HG02588 (cell line): ENCODE data around the gene HACD3.

Experiments
- ATAC-seq: cut with Tn5 transposase; IDR thresholded peaks from one replicate; pipeline ENCODE4 v1.9.1; 2021; ENCODE audit warnings: mild to moderate bottlenecking, moderate library complexity; ENCODE audit not compliant: unreplicated experiment

Gene HACD3

GRCh38 chr15:65530318-65531111 is at the start of gene HACD3:
TSS of gene HACD3 (plus strand) at chr15:65530463. CDS start at chr15:65530632, 169 bp downstream.
- peak; percentile 79 for ATAC-seq

GRCh38 chr15:65484876-65485275 is 45.4 kb upstream of the HACD3 start:
- ATAC-seq = no peak

- no peak for ATAC-seq
Observed at GRCh38 chr15:65494076-65494475, 36.2 kb upstream of the HACD3 start.

GRCh38 chr15:65509321-65509720 is 20.9 kb upstream of the HACD3 start:
- ATAC-seq = no peak

- no peak for ATAC-seq
Observed at GRCh38 chr15:65512189-65512588, 18.1 kb upstream of the HACD3 start.

GRCh38 chr15:65512807-65513416 is 17.4 kb upstream of the HACD3 start:
- ATAC-seq = no peak

GRCh38 chr15:65516997-65517865 is 13.0 kb upstream of the HACD3 start, which contains the start of gene DPP8:
TSS of gene DPP8 (minus strand) at chr15:65517689. CDS start at chr15:65512553, 5,136 bp downstream.
- ATAC-seq = peak; percentile 90

- ATAC-seq = no peak
Observed at GRCh38 chr15:65517866-65518207, 12.4 kb upstream of the HACD3 start.

- ATAC-seq = no peak
Observed at GRCh38 chr15:65518633-65519285, 11.5 kb upstream of the HACD3 start.

- ATAC-seq = no peak
Observed at GRCh38 chr15:65521350-65521749, 8.9 kb upstream of the HACD3 start.

GRCh38 chr15:65524226-65524625 is 6.0 kb upstream of the HACD3 start:
- no peak for ATAC-seq

- ATAC-seq = no peak
Observed at GRCh38 chr15:65525622-65526021, 4.6 kb upstream of the HACD3 start.

GRCh38 chr15:65528461-65529060 is 1.7 kb upstream of the HACD3 start:
- ATAC-seq = no peak

GRCh38 chr15:65529762-65530317 is 423 bp upstream of the HACD3 start:
- no peak for ATAC-seq

- no peak for ATAC-seq
Observed at GRCh38 chr15:65532738-65533051, 2.4 kb downstream of the HACD3 start.

- no peak for ATAC-seq
Observed at GRCh38 chr15:65533057-65533756, 2.9 kb downstream of the HACD3 start.

- ATAC-seq = no peak
Observed at GRCh38 chr15:65535192-65535591, 4.9 kb downstream of the HACD3 start.

- no peak for ATAC-seq
Observed at GRCh38 chr15:65540314-65540713, 10.1 kb downstream of the HACD3 start.

- no peak for ATAC-seq
Observed at GRCh38 chr15:65541231-65541820, 11.1 kb downstream of the HACD3 start.
